Retinal pigment epithelial cell (primary cell): ENCODE measurements around the gene KLHL2.
"Not testable (repeated sequence)": the region's sequence is repeated elsewhere in the genome, so short reads cannot be mapped to it uniquely, and the experiment has no call there.

ENCODE experiments used
- DNase-seq: peaks from one replicate; pipeline ENCODE4 v3.0.0-alpha.2; 2010; ENCODE audit warnings: low read depth
- H3K4me3 ChIP-seq: 2 replicates; pipeline ENCODE4 v1.5.1; 2011; ENCODE audit warnings: mild to moderate bottlenecking, low read length, control low read depth, moderate library complexity
- TF ChIP-seq, protein P1 (sequence below): conservative IDR thresholded peaks from 2 replicates; pipeline ENCODE4 v1.5.1; 2011; ENCODE audit warnings: low read depth, low read length, control low read depth, inconsistent platforms

KLHL2 gene

GRCh38 chr4:165210566-165210965, 3.2 kb downstream of the KLHL2 start:
- no peak overlapping the region for H3K4me3 ChIP-seq
- TF ChIP-seq, protein P1, sequence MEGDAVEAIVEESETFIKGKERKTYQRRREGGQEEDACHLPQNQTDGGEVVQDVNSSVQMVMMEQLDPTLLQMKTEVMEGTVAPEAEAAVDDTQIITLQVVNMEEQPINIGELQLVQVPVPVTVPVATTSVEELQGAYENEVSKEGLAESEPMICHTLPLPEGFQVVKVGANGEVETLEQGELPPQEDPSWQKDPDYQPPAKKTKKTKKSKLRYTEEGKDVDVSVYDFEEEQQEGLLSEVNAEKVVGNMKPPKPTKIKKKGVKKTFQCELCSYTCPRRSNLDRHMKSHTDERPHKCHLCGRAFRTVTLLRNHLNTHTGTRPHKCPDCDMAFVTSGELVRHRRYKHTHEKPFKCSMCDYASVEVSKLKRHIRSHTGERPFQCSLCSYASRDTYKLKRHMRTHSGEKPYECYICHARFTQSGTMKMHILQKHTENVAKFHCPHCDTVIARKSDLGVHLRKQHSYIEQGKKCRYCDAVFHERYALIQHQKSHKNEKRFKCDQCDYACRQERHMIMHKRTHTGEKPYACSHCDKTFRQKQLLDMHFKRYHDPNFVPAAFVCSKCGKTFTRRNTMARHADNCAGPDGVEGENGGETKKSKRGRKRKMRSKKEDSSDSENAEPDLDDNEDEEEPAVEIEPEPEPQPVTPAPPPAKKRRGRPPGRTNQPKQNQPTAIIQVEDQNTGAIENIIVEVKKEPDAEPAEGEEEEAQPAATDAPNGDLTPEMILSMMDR, result no peak
- no peak for DNase-seq

DNA sequence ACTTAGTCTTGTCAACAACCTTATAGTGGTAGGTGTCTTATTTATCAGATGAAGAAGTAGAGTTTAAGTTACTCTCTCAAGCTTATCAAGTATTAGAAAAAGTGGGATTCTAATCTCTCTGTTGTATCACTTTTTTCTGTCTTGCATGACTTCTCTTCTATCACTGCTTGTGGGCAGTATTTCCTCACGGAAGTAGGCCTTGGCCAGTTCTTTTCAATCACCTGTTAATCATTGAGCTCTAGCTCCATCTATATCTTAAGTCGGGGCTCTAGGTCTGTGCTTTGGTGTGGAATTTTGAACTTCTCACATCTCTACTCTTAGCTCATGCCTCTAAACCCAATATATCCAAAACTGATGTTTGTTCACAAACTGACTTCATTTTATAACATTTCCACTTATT, 5.3 kb downstream of the KLHL2 start:
- H3K4me3 ChIP-seq, DNase-seq: not testable (repeated sequence)

DNA sequence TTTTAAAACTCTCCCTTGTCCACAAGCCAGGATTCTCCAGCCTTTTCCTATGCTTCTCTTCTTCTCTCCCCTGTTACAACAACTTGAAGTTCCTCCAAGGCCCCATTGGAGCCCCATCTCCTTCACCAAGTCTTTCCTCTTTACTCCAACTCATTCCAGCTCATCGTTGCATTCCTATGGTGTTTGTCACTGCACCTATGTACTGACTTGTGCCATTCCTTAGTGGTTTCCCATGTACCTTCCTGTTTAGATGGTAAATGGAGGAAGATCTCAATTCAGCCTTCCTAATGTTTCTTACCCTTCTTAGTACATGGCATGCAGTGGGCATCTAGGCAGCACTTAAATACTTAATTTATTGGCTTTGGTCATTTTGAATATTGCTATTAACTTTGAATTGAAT, 6.0 kb downstream of the KLHL2 start:
- H3K4me3 ChIP-seq, DNase-seq: not testable (repeated sequence)

DNA sequence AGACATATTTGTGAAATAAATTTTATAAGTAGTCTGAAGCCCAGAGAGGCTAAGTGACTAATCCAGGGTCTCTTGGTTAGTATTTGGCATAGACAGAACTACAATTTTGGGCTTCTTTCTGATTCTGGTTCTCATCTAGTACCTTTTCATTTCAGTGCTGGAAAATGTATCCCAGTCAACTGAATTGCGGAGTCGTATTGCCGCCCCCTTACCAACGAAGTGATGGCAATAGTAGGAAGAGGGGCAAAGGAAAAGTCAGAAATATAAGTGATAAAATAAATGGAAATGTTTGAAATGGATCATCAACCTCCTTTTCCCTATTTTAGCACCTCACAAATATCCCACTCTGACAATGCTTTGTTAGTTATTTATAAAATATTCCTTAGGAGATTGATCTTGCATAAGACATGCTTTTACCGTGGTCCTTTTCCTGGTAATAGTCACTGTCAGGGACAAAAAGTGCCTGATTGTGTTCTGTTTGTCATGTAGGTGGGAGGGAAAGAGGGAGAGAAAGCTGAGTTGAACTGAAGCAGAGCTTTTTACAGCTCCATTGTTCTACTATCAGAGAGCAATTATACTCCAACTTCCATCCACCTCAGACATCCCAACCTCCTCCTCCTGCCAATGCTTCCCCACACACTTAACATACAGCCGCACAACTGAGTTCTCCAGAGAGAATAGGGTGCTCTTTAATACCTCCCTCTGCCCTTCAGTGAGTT, 6.8 kb downstream of the KLHL2 start:
- DNase-seq, H3K4me3 ChIP-seq: not testable (repeated sequence)

DNA sequence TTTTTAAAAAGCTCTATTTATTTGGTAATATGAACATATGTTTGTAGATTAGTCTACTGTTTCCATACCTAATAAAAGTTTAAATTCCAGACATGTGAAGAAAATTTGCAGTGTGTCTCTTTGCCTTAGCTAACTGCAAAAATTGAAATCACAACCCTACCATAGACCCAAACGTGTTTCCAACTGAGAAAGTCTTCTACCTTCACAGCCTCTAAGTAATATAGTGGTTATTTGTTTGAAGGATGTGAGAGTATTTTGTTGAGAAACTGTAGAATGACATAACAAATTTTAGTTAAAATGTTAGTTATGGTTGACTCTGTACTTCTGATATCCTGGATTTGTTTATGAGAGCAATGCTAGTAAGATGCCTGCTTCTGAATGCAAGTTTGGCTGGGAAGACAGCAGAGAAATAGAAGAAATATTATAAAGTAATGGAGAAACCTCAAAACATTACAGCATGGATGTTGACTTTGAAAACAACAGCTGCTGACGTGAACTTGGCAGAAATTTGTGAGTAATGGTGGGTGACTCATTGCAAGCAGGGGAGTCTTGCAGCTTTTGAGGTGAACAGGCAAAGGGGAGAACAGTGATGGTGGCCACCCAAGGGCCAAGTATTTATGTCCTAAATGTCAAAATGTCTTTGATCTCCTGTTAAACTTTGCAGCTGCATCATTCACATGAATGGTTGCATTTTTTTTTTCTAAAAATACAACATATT, 7.8 kb downstream of the KLHL2 start:
- not testable (repeated sequence) for H3K4me3 ChIP-seq
- DNase-seq, result peak; percentile 46

DNA sequence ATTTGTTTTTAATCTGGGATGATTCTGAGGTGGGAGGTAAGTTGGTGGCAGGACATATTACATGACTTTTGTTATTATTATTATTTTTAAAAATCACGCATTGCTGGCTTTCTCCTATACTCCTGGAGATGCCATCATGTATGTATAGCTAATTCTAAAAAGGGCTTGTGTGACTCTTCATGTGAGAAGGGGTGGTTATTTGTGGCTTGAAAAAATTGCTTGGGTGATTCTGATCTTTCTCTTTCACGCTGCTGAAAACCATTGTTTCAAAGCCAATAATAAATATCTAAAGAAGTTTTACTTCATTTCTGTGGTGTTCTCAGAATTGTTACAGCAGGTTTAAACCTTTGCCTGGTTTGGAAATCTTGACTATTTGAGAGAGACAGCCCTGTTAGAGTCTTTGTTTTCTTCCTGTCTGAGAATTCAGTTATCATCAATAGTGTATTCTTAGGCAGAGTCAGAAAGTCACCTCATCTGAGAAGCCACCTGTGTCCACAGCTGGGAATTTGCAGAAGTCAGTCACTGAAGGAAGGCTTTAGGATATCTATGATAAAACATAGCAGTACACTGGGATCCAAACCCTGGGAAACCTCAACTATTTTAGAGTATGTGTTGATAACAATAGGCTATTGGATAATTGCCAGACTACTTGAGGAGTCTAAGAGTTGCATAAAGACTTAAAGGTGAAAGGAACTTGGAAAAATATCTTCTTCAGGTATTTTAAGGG, 8.6 kb downstream of the KLHL2 start:
- not testable (repeated sequence) for DNase-seq

DNA sequence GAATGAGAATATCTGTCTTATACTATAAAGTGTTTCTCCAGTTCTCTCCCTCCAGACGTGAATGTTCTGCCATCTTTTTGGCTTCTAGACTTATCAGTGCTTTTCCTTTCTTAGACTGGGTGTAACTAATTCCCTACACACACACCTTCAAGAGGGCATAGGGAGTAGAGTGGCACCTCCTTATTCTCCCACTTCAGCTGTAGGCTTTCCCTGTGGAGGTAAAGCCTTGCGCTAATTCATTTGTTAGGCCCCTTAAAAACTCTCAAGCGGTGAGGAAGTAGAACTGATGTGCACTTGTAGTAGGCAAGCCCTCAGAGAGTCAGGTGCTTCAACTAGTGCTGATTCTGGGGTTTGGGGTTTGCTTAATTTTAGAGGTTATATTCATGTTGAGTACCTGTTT, 10.0 kb downstream of the KLHL2 start:
- TF ChIP-seq, protein P1, result no peak
- DNase-seq, result no peak
- H3K4me3 ChIP-seq, result no peak overlapping the region

More for the DNA sequence above, 8.6 kb downstream of the KLHL2 start:
- H3K4me3 ChIP-seq, result not testable (repeated sequence)

GRCh38 chr4:165221306-165221705, 13.9 kb downstream of the KLHL2 start:
- H3K4me3 ChIP-seq, DNase-seq: not testable (repeated sequence)

DNA sequence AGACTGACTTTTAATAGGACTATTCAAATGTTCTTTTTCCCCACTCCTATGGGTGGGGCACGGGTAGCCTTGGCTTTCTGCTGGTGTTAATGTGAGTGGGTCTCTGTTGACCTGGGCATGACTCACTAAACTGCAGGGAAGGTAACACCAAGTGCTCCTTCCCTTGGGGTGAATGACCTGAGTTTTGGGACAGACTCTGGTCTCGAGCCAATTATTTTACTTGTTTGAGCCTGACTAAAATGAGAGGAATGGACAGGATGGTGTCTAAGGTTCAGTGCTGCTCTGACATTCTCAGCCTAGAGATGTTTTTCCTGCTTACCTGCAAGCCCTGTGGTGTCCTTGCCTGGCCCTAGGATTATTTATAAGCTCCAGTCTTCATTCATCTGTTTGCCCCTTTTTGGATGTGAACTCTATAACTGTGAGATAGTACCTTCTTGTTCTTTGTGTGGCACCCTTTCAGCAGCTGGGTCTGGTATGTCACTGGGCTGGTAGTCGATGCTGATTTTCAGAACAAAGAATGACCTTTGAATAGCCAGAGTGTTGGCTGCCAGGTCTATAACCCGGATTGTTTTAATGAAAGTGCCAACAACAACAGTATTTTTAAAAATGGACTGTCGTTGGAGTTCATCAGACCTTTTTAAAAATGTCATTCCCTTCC, 14.8 kb downstream of the KLHL2 start:
- DNase-seq, H3K4me3 ChIP-seq: not testable (repeated sequence)

GRCh38 chr4:165222651-165222994, 15.3 kb downstream of the KLHL2 start:
- no peak for DNase-seq
- H3K4me3 ChIP-seq, result no peak overlapping the region
- TF ChIP-seq, protein P1, result no peak

GRCh38 chr4:165227401-165227800, 20.0 kb downstream of the KLHL2 start:
- not testable (repeated sequence) for DNase-seq, H3K4me3 ChIP-seq

GRCh38 chr4:165229490-165230200, 22.3 kb downstream of the KLHL2 start:
- DNase-seq, H3K4me3 ChIP-seq: not testable (repeated sequence)

GRCh38 chr4:165232623-165233433, 25.5 kb downstream of the KLHL2 start:
- DNase-seq, H3K4me3 ChIP-seq: not testable (repeated sequence)
